Measurements from ENCODE around the gene WDFY3. TPM values are rescaled to one million over a fixed set of nuclear protein-coding genes. Genes with fewer than 3 reads are reported as not detected.

WDFY3 gene
- total and polyA plus RNA-seq, 2 of the 13 experiments (the other 11 are each of a cell fraction or from before 2014, with no cell fraction given): 16.7 to 24.5 TPM

DNA sequence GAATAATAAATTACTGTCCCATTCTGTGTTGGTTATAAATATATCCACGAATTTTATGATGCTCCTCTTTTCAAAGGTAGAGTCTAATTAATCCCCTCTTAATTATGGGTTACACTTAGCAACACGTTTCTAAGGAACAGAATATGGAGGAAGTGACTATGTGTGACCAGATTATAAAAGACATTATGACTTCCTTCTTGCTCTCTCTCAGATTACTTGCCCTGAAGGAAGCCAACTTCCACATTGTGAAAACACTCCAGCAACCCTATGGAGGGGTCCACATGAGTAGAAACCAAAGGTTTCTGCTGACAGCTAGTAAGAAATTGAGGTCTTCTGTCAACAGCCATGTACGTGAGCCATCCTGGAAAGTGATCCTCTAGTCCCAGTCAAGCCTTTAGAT lies 59.3 kb downstream of the WDFY3 start (continued):
- TF ChIP-seq DMTF1 (CRISPR knock-in tag; IDR thresholded peaks at IDR 0.05) (no peak), HMG20B (CRISPR knock-in tag; conservative IDR thresholded peaks at IDR 0.05) (no peak), TP53 (CRISPR knock-in tag; conservative IDR thresholded peaks at IDR 0.05) (no peak)

DNA sequence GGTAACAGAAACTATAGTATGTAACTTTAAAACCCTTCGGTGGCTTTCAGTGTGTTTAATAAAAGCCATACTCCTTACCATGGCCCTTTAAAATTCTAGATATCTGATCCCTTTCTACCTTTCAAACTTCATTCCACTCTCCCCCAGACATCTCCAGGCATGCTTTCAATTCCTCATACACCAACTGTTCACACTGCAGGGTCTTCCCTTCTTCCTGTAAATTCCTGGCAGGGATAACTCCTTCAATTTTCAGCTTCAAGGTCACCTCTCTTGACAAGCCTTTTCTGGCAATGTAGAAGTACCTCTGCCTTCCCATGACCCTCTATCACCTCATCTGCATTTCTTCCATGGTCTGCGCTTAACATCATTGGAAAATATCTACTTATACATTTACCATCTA lies 60.8 kb downstream of the WDFY3 start:
- Histone ChIP-seq H3K4me3 (replicated peaks in 1 of 3; ENCODE audit: insufficient read depth in 1 of 3, low read depth in 2 of 3, low read length in 3 of 3) (no peak overlapping the region), H3K27me3 (ENCODE audit: control insufficient read depth in 1 of 2, insufficient read depth in 2 of 2, low read length in 2 of 2) (no peaks in the 10 kb centered on the region), H3K79me2 (ENCODE audit: insufficient read depth, low read length) (no peaks in the 10 kb centered on the region), H3K9ac (ENCODE audit: insufficient read depth, low read depth, low read length) (no peak overlapping the region), H3K4me1 (ENCODE audit: insufficient read depth, low read length) (no peaks in the 10 kb centered on the region), H4K20me1 (ENCODE audit: insufficient read depth, low read length) (no peaks in the 10 kb centered on the region), H3K27ac (ENCODE audit: extremely low read length, insufficient read depth, low read length) (no peak overlapping the region), H3K36me3 (replicated peaks in 1 of 2; ENCODE audit: control insufficient read depth in 1 of 2, insufficient read depth in 2 of 2, low read length in 2 of 2) (peaks cover 0 to 3% of the 10 kb centered on the region in 2 experiments; a peak in 3 of 5 replicates), H3K9me3 (ENCODE audit: low read length) (no peaks in the 10 kb centered on the region), H2AFZ (ENCODE audit: low read length) (no peak overlapping the region), H3K4me2 (ENCODE audit: low read depth, low read length) (no peak overlapping the region)
- in situ Hi-C loops (cut with HindIII; ENCODE audit: extremely low pct_ligation_motif_present, low pct_unique_long_range_greater_than_20kb) (no loop called here), intact Hi-C loops (cut with micrococcal nuclease; ENCODE audit: unreplicated experiment) (no loop called here)
- ATAC-seq: no peak
- FAIRE-seq: no peak
- ChIA-PET CTCF (ENCODE audit: low intra/inter-chr PET ratio, low total read pairs) (no interaction called here), POLR2A (no interaction called here)
- WGBS (ENCODE audit: low lambda C conversion rate): 98% methylated on average over 2 of the region's 2 CpGs
- BruUV-seq (replicated peaks): no TSS peak
- DNase-seq (ENCODE audit: low spot score): no peak
- no peak for TF ChIP-seq MAX (IDR thresholded peaks at IDR 0.05)
- TF ChIP-seq ZNF354B (CRISPR knock-in tag; IDR thresholded peaks at IDR 0.05): no peak
- TF ChIP-seq CCDC6 (CRISPR knock-in tag; IDR thresholded peaks at IDR 0.05): no peak
- TF ChIP-seq KLF13 (CRISPR knock-in tag; IDR thresholded peaks at IDR 0.05): no peak
- TF ChIP-seq ZFP1 (CRISPR knock-in tag; IDR thresholded peaks at IDR 0.05): no peak
- TF ChIP-seq POLR2A (IDR thresholded peaks at IDR 0.05; ENCODE audit: insufficient read depth in 1 of 2, low read depth in 2 of 2, low read length in 2 of 2): no peak
- no peak for TF ChIP-seq SCMH1 (CRISPR knock-in tag; IDR thresholded peaks at IDR 0.05; ENCODE audit: borderline replicate concordance)
- no peak for TF ChIP-seq ZMAT3 (CRISPR knock-in tag; conservative IDR thresholded peaks at IDR 0.05)
- TF ChIP-seq ZNF333 (CRISPR knock-in tag; IDR thresholded peaks at IDR 0.05; ENCODE audit: borderline replicate concordance): no peak
- no peak for TF ChIP-seq RNF2 (conservative IDR thresholded peaks at IDR 0.05; ENCODE audit: low read depth)
- TF ChIP-seq DMTF1 (CRISPR knock-in tag; IDR thresholded peaks at IDR 0.05): no peak
- no peak for TF ChIP-seq ZNF225 (CRISPR knock-in tag; IDR thresholded peaks at IDR 0.05)
- TF ChIP-seq GMEB2 (CRISPR knock-in tag; IDR thresholded peaks at IDR 0.05; ENCODE audit: low read depth): no peak
- TF ChIP-seq ZNF782 (CRISPR knock-in tag; IDR thresholded peaks at IDR 0.05; ENCODE audit: borderline replicate concordance): no peak
- TF ChIP-seq ARNT2 (CRISPR knock-in tag; IDR thresholded peaks at IDR 0.05; ENCODE audit: low read depth): no peak
- no peak for TF ChIP-seq TBX3 (IDR thresholded peaks at IDR 0.05; ENCODE audit: borderline replicate concordance)
- no peak for TF ChIP-seq PRPF4 (IDR thresholded peaks at IDR 0.05; ENCODE audit: low read depth, low read length, poor library complexity, severe bottlenecking)
- TF ChIP-seq ZBTB20 (CRISPR knock-in tag; IDR thresholded peaks at IDR 0.05; ENCODE audit: borderline replicate concordance, low read depth): no peak
